AG08396 (cell line): ENCODE measurements around the gene ZDHHC11.

Experiments used
- DNase-seq: peaks from one replicate; pipeline ENCODE4 v3.0.0; 2012; ENCODE audit warnings: low spot score, mixed read lengths

Gene ZDHHC11

GRCh38 chr5:850511-851006 is at the start of gene ZDHHC11:
TSS of gene ZDHHC11 (minus strand) at chr5:850986. CDS start at chr5:850602, 384 bp downstream.
- DNase-seq = no peak

- DNase-seq = no peak
These were observed 42.9 kb upstream of the ZDHHC11 start for GRCh38 chr5:893711-894110.

GRCh38 chr5:893137-893506 is 42.3 kb upstream of the ZDHHC11 start:
- DNase-seq = no peak

- DNase-seq = peak; percentile 100
These were observed 41.8 kb upstream of the ZDHHC11 start, which contains the start of the genes BRD9 and TRIP13 for GRCh38 chr5:892394-893136. TSS of gene BRD9 (minus strand) at chr5:892801. CDS start at chr5:892657, 144 bp downstream. TSS of gene TRIP13 (plus strand) at chr5:892884. CDS start at chr5:892999, 115 bp downstream.

- DNase-seq = peak; percentile 77
These were observed 41.1 kb upstream of the ZDHHC11 start for GRCh38 chr5:891837-892393.

- no peak for DNase-seq
These were observed 40.5 kb upstream of the ZDHHC11 start for GRCh38 chr5:891117-891836.

- DNase-seq = no peak
These were observed 38.4 kb upstream of the ZDHHC11 start for GRCh38 chr5:889075-889710.

GRCh38 chr5:888638-889035 is 37.9 kb upstream of the ZDHHC11 start:
- no peak for DNase-seq

GRCh38 chr5:887947-888637 is 37.3 kb upstream of the ZDHHC11 start:
- DNase-seq = no peak

- DNase-seq = no peak
These were observed 36.0 kb upstream of the ZDHHC11 start for GRCh38 chr5:886716-887325.

GRCh38 chr5:886036-886435 is 35.2 kb upstream of the ZDHHC11 start:
- DNase-seq = no peak

GRCh38 chr5:885529-885928 is 34.7 kb upstream of the ZDHHC11 start:
- no peak for DNase-seq

- no peak for DNase-seq
These were observed 34.3 kb upstream of the ZDHHC11 start for GRCh38 chr5:885127-885442.

GRCh38 chr5:884345-885126 is 33.8 kb upstream of the ZDHHC11 start:
- DNase-seq = no peak

GRCh38 chr5:883475-884181 is 32.8 kb upstream of the ZDHHC11 start:
- no peak for DNase-seq

GRCh38 chr5:882253-883183 is 31.7 kb upstream of the ZDHHC11 start:
- DNase-seq = no peak

- DNase-seq = no peak
These were observed 30.8 kb upstream of the ZDHHC11 start for GRCh38 chr5:881551-881935.

GRCh38 chr5:880816-881550 is 30.2 kb upstream of the ZDHHC11 start:
- DNase-seq = no peak
